K562 (cell line): ENCODE data around the gene SMIM29. TPM values are rescaled to one million over a fixed set of nuclear protein-coding genes. Genes with fewer than 3 reads are reported as not detected.

Source experiments
- EHMT2 ChIP-seq: fragments of 450-650 bp; IDR thresholded peaks from 2 replicates; pipeline ENCODE4 v1.6.1; 2018; ENCODE audit warnings: antibody characterized with exemption
- ESRRB ChIP-seq: fragments of 250-450 bp; sonication (Bioruptor Pico); IDR thresholded peaks from 2 replicates; pipeline ENCODE4 v1.5.0; 2020; ENCODE audit warnings: mild to moderate bottlenecking, moderate library complexity, borderline replicate concordance
- ETS2 ChIP-seq: IDR thresholded peaks from 2 replicates; pipeline ENCODE4 v1.6.1; 2016; ENCODE audit warnings: borderline replicate concordance, missing genetic modification characterization, mild to moderate bottlenecking, moderate library complexity, missing compliant biosample characterization; ENCODE audit not compliant: poor library complexity, severe bottlenecking
- EWSR1 ChIP-seq: fragments of 450-650 bp; IDR thresholded peaks from 2 replicates; pipeline ENCODE4 v1.6.1; 2018; ENCODE audit warnings: borderline replicate concordance, mild to moderate bottlenecking, low read depth, moderate library complexity; ENCODE audit not compliant: partially characterized antibody
- GATAD2A ChIP-seq: fragments of 450-650 bp; IDR thresholded peaks from 2 replicates; pipeline ENCODE4 v1.6.1; 2017
- HDAC1 ChIP-seq, 2 experiments: fragments of 450-650 bp; IDR thresholded peaks; 2 replicates each; pipeline ENCODE4 v1.6.1; 2016 to 2017; ENCODE audit warnings: inconsistent platforms in 1 of 2, mild to moderate bottlenecking in 1 of 2, moderate library complexity in 1 of 2
- HLTF ChIP-seq: fragments of 450-650 bp; IDR thresholded peaks from 2 replicates; pipeline ENCODE4 v1.6.1; 2016
- NR2C2 ChIP-seq, 2 experiments: fragments of 200-800 bp in 1 of 2; sonication (Bioruptor generic) in 1 of 2; sonication (generic) in 1 of 2; formaldehyde crosslinking in 1 of 2; IDR thresholded peaks; 2 replicates each; pipeline versions ENCODE4 v1.6.1 to v1.8.0; 2016 to 2022; ENCODE audit warnings: mild to moderate bottlenecking in 1 of 2, missing compliant biosample characterization in 1 of 2, missing genetic modification characterization in 1 of 2, missing genetic modification reagents in 1 of 2
- NRF1 ChIP-seq, 2 experiments: fragments of 450-650 bp; IDR thresholded peaks in 1 of 2; conservative IDR thresholded peaks in 1 of 2; 2 replicates each; pipeline ENCODE4 v1.6.1; 2014; ENCODE audit warnings: mild to moderate bottlenecking in 2 of 2
- PHF20 ChIP-seq: fragments of 450-650 bp; IDR thresholded peaks from 2 replicates; pipeline ENCODE4 v1.6.1; 2018; ENCODE audit not compliant: partially characterized antibody
- SAP30 ChIP-seq: fragments of 200-600 bp; sonication (generic); IDR thresholded peaks from 2 replicates; pipeline ENCODE4 v1.6.1; 2012; ENCODE audit warnings: borderline replicate concordance, low read depth, mild to moderate bottlenecking, moderate library complexity, low read length, control low read depth, inconsistent platforms; ENCODE audit not compliant: insufficient read depth, poor library complexity, severe bottlenecking
- TCF3 ChIP-seq: sonication (generic); formaldehyde crosslinking; IDR thresholded peaks from 2 replicates; pipeline ENCODE4 v1.4.0; 2020; ENCODE audit warnings: mild to moderate bottlenecking, missing genetic modification reagents
- ZBTB8A ChIP-seq: fragments of 450-650 bp; IDR thresholded peaks from 2 replicates; pipeline ENCODE4 v1.6.1; 2018; ENCODE audit warnings: mild to moderate bottlenecking, moderate library complexity; ENCODE audit not compliant: partially characterized antibody
- ZNF212 ChIP-seq: fragments of 450-650 bp; formaldehyde crosslinking; IDR thresholded peaks from 2 replicates; pipeline ENCODE4 v1.4.0; 2020; ENCODE audit warnings: mild to moderate bottlenecking
- ZNF316 ChIP-seq: fragments of 450-650 bp; IDR thresholded peaks from 2 replicates; pipeline ENCODE4 v1.6.1; 2016
- ZNF518B ChIP-seq: fragments of 250-450 bp; sonication (Bioruptor Pico); IDR thresholded peaks from 2 replicates; pipeline ENCODE4 v1.5.0; 2021; ENCODE audit warnings: mild to moderate bottlenecking, moderate library complexity
- ZNF609 ChIP-seq: sonication (generic); formaldehyde crosslinking; IDR thresholded peaks from 2 replicates; pipeline ENCODE4 v1.8.1; 2023; ENCODE audit warnings: missing genetic modification reagents, mild to moderate bottlenecking, borderline replicate concordance
- polyA plus RNA-seq, 8 experiments: library from polyadenylated mRNA; depleted of rRNA in 4 of 8; stranded (reverse) in 5 of 8; unstranded in 3 of 8; fragments of >200 nt; fragmentation: Nextera tagmentation in 2 of 8; fragmentation: Illumina TruSeq in 1 of 8; extraction: Ambion mirVana in 2 of 8; extraction: Trizol in 1 of 8; gene quantifications; 2 replicates each; pipeline versions ENCODE4 v1.2.1 to v1.2.3, GENCODE V29; 2011 to 2014; ENCODE audit warnings: inconsistent platforms in 1 of 8, missing spikeins in 1 of 8
- total RNA-seq, 7 experiments: library from RNA; depleted of rRNA in 6 of 7; stranded (reverse); fragments of >200 nt in 6 of 7; fragmentation: Illumina TruSeq in 2 of 7; extraction: Trizol in 2 of 7; gene quantifications; 2 replicates each; pipeline versions ENCODE4 v1.2.1 to v1.2.3, GENCODE V29; 2011 to 2021; ENCODE audit warnings: low replicate concordance in 1 of 7

SMIM29 gene
- total and polyA plus RNA-seq, 9 of the 15 experiments (the other 6 are each of a cell fraction or from before 2014, with no cell fraction given): 6.5 to 36.7 (median 20.9) TPM

DNA sequence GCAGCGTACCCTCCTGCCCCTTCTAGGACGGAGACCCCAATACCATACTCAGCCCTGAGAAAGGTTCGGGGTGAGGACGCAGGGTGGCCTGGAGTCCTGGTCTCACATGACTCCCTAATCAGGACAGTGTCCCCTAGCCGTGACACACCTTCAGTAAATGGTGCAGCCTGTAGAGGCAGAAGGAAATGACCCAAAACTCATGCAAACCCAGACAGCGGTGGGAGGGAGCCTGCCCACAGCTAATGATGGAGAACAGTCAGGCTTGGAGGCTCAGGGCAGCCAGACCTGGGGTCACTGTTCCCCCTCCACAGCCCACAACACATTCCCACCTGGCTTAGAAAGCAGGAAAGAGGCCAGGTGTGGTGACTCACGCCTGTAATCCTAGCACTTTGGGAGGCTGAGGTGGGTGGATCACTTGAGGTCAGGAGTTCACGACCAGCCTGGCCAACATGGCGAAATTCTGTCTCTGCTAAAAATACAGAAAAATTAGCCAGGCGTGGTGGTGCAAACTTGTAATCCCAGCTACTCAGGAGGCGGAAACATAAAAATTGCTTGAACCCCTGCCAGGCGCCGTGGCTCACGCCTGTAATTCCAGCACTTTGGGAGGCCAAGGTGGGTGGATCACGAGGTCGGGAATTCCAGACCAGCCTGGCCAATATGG, 20.9 kb downstream of the SMIM29 start (continued):
- TF ChIP-seq ZNF518B (CRISPR knock-in tag): no peak
- TF ChIP-seq PHF20: no peak
- no peak for TF ChIP-seq SAP30
- TF ChIP-seq ZBTB8A: no peak
- TF ChIP-seq NR2C2 (CRISPR knock-in tag; IDR thresholded peaks at IDR 0.05): no peak
- no peak for TF ChIP-seq NR2C2 (tag; IDR thresholded peaks at IDR 0.05)
- TF ChIP-seq EHMT2: no peak
- TF ChIP-seq ESRRB (CRISPR knock-in tag): no peak
- no peak for TF ChIP-seq ZNF316
- TF ChIP-seq HDAC1 (IDR thresholded peaks at IDR 0.05): no peak
- no peak for TF ChIP-seq ZNF609
- TF ChIP-seq EWSR1: no peak
- TF ChIP-seq NRF1 (conservative IDR thresholded peaks at IDR 0.05 in 1 of 2, IDR thresholded peaks at IDR 0.05 in 1 of 2): no peak
- TF ChIP-seq TCF3: no peak
- no peak for TF ChIP-seq ETS2 (tag)
- no peak for TF ChIP-seq GATAD2A
- no peak for TF ChIP-seq HLTF
- TF ChIP-seq ZNF212 (CRISPR knock-in tag): no peak
